WI38 (cell line): ENCODE data around the gene P2RX5.

Experiments used
- H3K4me3 ChIP-seq: 2 replicates; pipeline ENCODE4 v1.5.1; 2011; ENCODE audit warnings: low read depth, mild to moderate bottlenecking, control low read depth, low read length
- TF ChIP-seq, protein P1 (sequence below): IDR thresholded peaks from 2 replicates; pipeline ENCODE4 v1.5.1; 2012; ENCODE audit warnings: low read depth, mild to moderate bottlenecking, control low read depth, low read length

Gene P2RX5

DNA sequence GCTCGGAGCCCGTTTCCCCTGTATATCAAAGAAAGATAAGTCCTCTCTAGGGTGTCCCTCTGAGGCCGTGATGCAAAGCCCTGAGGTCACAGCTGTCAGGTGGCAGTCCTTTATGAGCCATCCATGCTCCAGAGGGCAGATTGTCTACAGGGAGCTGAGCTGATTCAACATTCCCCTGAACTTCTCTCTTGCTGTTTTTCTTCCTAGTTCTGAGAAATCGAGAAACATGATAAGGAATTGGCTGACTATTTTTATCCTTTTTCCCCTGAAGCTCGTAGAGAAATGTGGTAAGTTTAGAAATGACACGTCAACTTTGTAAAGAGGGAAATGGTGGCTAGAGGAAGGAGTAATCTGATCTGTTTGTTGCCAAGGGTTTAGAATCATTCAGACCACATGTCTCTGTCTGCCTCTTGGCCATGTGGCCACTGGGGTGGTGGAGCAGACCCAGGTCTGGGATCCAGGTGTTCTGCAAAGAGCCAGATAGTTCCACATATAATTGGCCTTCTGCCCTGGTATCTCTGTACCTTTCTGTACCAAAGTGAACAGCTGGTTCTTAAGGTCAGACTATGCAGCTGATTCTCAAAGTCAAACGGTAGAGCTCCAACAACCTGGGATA is 55.9 kb downstream of the P2RX5 start:
- TF ChIP-seq, protein P1, sequence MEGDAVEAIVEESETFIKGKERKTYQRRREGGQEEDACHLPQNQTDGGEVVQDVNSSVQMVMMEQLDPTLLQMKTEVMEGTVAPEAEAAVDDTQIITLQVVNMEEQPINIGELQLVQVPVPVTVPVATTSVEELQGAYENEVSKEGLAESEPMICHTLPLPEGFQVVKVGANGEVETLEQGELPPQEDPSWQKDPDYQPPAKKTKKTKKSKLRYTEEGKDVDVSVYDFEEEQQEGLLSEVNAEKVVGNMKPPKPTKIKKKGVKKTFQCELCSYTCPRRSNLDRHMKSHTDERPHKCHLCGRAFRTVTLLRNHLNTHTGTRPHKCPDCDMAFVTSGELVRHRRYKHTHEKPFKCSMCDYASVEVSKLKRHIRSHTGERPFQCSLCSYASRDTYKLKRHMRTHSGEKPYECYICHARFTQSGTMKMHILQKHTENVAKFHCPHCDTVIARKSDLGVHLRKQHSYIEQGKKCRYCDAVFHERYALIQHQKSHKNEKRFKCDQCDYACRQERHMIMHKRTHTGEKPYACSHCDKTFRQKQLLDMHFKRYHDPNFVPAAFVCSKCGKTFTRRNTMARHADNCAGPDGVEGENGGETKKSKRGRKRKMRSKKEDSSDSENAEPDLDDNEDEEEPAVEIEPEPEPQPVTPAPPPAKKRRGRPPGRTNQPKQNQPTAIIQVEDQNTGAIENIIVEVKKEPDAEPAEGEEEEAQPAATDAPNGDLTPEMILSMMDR, result no peak
- H3K4me3 ChIP-seq, result no peak overlapping the region

DNA sequence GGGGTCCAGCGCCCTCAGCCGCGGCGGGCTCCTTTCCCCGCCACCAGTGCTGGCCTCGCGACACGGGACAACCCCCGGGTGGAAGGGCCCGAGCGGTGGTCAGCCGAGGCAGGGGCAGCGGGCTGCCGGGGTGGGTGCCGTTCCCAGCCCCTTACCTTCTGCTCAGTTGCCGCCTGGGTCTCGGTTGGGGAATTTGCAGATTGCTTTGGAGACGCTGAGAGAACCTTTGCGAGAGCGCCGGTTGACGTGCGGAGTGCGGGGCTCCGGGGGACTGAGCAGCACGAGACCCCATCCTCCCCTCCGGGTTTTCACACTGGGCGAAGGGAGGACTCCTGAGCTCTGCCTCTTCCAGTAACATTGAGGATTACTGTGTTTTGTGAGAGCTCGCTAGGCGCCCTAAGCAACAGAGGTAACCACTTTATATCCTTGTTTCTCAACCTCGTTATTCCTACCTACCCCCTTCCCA is 59.0 kb downstream of the P2RX5 start:
- TF ChIP-seq, protein P1, result no peak
- H3K4me3 ChIP-seq, result peak overlapping the region; percentile 90

DNA sequence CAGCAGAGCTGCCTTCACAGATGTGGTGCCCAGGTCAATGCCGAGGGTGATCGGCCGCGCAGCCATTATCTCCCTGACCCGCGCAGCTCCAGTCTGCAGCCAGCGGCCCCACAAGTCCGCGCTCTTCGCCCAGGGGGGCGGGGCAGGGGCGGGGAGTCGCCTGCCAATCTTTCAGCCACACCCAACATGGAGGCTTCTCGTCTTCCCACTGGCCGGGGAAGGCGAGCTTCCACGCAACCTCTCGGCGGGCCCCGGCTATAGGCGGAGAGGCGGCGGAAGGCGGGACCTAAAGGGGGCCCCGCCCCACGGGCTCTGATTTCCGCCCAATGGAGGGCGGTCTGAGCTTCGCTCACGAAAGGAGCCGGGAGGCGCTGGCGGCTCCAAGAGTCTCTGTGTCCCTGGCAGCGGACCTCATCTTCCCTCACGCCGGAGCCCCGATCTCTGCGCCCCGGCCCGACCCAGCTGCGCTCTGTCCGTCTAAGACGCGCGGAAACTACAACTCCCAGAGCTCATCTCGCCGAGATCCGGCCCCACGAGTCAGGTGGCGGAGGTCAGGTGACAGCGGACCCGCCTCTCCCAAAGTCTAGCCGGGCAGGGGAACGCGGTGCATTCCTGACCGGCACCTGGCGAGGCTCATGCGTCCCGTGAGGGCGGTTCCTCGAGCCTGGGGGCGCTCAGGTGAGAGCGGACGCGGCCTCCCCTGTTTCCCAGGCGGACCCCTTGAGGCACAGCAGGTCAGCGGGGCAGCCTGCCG is 59.6 kb downstream of the P2RX5 start, which contains the start of the genes CTNS and SHPK:
CTNS (plus strand) TSS at position 607 of the 754 bp plus-strand sequence. CDS start 3,447 bp downstream, outside the sequence.
SHPK (minus strand) TSS at position 97 of the 754 bp plus-strand sequence; CDS start at position 66, 31 bp downstream.
- TF ChIP-seq, protein P1, result no peak
- H3K4me3 ChIP-seq, result peak within 1 kb of the TSS; percentile 90

DNA sequence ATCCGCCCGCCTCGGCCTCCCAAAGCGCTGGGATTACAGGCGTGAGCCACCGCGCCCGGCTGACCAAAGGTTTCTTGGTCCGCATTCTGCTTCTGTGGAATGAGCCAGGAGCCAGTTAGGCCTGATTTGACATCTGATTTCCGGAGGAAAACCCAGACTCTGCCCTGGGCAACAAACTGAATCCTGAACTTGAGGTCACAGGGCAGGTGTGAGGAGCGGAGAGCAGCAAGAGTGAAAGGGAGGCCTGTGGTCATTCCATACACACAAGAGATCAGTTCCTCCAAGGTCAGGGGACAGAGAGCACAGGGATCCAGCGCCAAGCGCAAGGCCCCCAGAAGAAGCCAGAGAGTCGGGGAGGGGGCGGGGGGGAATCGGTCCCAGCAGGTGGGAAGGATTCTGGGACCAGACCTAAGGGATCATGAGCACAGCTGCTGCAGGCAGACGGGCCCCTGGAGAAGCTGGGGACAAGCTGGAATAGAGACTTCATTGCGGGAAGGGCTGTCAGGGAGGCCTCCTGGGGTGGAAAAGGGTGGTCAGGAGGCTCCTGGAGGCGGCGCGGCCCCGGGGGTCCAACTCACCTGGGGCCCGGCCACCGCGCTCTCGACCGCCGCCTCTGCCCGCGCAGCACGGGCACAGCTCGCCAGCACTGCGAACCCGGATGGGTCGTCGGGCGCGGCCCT is 60.3 kb downstream of the P2RX5 start:
- TF ChIP-seq, protein P1, result no peak
- H3K4me3 ChIP-seq, result peak overlapping the region; percentile 90

DNA sequence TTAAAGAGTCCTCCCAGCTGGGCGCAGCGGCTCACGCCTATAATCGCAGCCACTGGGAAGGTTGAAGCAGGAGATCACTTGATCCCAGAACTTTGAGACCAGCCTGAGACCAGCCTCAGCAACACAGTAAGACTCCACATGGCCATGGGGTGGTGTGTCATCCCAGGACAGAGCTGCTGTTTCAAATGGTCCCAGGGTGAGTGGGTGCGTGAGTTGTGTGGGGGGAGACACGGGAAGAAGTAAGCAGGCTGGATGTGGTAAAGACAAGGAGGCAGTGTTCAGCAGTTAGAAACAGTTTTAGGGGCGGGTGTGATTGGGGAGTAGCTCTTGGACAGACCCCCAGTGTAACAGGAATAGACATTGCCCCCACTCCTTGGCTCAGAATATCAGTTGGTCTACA is 63.7 kb downstream of the P2RX5 start:
- H3K4me3 ChIP-seq, result no peak overlapping the region
- TF ChIP-seq, protein P1, result no peak

DNA sequence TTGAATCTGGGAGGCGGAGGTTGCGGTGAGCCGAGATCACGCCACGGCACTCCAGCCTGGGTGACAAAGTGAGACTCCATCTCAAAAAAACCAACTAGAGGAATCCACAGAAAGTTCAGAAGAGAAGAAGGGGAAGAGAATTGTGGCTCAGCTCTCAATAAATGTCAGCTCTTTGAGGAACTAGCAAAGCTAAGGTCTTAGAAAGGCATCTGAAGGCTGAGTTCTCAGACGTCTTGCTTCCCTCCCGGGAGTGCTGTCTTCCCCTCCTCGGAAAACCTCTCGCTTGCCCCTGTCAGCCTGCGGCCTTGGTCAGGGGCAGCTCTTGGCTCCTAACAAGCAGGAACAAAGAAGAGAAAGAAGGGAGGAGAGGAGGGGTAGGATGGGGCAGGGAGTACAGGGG is 65.2 kb downstream of the P2RX5 start:
- TF ChIP-seq, protein P1, result no peak
- no peak overlapping the region for H3K4me3 ChIP-seq
